HG02798 (cell line): Measurements from ENCODE around the gene PRKCB.
"Not testable (repeated sequence)": the region's sequence is repeated elsewhere in the genome, so short reads cannot be mapped to it uniquely, and the experiment has no call there.

ENCODE experiments used
- ATAC-seq: cut with Tn5 transposase; IDR thresholded peaks from one replicate; pipeline ENCODE4 v1.9.1; 2021; ENCODE audit warnings: mild to moderate bottlenecking; ENCODE audit not compliant: unreplicated experiment, poor library complexity

The PRKCB gene

DNA sequence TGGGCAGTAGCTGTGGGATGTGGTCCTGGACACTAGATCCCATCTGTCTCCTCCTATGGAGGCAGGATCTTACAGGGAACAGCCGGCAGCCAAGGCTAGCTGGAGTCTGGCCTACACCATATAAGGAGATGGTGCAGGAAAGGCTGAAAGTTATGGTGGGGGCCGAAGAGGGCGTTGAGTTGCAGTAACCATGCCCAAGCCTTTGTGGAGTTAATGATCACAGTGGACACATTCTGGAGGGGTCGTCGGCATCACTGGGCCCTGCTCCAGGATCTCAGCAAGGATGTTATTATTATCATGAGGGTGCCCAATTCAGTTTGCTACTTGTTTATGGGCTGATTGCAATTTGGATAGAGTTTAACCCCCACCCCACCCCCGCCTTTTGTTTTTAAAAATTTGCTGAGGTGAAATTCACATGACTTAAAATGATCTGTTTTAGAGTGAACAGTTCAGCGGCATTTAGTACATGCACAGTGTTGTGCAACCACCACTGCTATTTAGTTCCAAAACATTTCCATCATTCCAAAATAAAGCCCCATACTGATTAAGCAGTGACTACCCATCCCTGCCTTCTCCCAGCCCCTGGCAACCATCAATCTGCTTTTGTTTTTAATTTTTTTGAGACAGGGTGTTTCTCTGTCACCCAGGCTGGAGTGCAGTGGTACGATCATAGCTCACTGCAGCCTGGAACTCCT is 236.0 kb downstream of the PRKCB start:
- no peak for ATAC-seq

DNA sequence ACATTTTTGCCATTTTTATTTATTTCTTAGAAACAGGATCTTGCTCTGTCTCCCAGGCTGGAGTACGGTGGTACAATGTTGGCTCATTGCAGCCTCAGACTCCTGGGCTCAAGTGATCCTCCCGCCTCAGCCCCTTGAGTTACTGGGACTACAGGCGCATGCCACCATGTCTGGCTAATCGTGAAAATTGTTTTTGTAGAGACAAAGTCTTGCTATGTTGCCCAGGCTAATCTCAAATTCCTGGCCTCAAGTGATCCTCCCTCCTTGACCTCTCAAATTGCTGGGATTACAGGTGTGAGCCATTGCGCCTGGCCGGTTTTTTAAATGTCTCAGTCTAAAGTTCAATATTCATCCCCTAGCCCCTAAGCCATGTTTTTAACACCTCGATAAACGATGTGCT is 237.5 kb downstream of the PRKCB start:
- no peak for ATAC-seq

DNA sequence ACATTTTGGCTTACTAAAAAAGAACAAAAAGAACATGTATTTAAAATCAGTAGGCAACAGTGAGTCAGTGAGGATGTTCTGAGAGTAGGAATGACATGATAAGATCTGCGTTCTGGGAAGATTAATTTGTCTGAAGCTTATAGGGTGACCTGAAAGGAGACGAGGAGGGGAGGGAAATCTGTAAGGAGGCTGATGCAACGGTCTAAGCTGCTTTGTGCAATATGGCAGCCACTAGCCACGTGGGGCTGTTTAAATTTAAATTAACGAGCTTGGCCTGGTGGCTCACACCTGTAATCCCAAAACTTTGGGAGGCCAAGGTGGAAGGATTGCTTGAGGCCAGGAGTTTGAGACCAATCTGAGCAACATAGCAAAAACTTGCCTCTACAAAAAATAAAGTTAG is 238.8 kb downstream of the PRKCB start:
- no peak for ATAC-seq

DNA sequence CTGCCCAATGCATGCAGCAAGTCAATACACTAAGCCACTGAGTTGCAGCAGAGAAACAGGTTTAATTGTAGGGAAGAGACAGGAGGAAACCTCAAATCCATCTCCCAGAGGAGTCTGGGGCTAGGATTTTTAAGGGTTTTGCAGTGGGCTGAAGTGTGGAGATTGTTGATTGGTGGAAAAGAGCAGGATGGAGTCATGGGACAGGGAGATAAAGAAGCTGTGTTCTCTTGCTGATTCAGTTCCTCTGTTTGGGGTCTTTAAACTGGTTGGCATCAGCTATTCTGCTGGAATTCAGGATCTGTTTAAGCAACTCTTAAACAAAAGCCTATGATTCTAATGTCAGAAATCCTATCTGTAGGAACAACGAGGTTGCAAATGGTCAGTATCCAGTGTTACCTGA is 239.5 kb downstream of the PRKCB start:
- no peak for ATAC-seq

DNA sequence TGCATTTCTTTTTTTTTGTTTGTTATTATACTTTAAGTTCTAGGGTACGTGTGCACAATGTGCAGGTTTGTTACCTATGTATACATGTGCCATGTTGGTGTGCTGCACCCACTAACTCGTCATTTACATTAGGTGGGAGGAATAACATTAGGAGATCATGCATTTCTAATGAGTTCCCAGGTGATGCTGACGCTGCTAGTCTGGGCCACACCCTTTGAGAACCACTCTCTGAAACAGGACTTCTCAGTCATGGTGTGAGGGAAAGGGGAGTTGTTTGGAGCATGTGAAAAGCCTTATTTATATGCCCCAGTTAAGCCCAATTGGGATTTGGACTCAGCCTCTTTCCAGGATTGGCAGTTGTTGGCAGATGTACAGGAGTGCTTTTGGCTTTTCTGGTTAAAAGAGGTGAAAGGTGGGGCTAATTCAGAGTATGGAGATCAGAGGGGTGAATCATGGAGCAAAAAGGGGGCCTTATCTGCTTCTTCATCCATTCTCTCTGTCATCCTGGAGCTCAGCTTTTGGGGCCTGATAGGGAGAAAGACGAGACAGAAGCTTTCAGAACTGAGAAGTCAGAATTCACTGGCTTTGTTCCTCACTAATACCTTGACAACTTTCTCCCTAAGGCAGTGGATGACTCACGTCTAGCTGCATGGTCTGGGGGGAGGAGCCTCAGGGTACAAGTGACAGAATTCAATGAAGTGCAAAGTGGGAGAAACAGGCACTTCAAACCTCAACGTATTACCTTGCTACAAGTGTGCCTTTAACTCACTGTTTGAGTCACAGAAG is 240.3 kb downstream of the PRKCB start:
- peak; percentile 53 for ATAC-seq

DNA sequence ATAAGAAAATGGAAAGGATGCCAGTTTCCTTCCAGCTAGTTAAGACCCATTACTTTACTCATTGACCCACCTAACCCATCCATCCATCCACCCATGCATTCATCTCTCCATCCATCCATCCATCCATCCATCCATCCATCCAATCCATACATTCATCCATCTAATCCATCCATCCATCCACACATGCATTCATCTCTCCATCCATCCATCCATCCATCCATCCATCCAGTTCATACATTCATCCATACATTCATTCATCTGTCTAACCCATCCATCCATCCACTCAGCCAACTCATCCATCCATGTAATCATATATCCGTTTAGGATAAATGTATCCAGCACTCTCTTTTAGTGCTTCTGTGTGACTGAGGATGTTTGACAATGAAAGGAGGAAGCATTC is 241.5 kb downstream of the PRKCB start:
- ATAC-seq, result no peak

DNA sequence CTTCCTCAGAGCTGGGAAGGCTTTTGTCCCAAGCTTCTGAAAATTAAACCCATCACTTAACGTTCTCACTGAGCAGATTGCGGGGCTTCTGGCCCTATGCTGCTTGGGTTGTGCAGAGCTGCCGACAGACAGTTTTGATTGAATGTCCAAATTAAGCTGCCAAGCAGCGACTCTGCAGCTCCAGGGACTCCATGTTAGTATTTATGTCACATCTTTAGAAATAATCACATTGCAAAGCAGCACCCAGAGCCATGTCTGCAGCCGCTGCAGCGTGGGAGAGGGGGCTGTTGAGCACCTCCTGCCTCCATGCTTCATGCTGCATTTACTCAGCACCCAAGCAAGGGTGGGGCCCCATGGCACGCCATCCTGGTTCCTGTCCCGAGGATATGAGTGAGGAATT is 242.2 kb downstream of the PRKCB start:
- no peak for ATAC-seq

DNA sequence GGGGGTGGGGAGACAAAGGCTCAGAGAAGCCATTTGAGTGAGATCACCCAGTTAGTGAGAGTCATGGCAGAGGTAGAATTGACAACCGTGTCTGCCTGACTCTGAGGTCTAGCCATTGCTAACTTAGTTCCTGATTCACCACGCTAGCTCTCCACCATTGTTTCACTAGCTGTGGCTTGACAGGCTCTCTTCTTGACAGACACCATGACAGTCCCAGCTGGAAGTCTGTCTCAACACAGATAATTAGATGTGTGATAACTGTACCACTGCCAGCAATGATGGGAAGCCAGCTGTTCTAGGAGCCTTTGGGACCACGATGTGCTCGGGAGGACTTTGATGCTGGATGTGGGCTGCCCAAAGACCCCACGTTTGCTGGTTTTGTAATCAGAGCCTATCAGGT is 249.9 kb downstream of the PRKCB start:
- ATAC-seq, result no peak

DNA sequence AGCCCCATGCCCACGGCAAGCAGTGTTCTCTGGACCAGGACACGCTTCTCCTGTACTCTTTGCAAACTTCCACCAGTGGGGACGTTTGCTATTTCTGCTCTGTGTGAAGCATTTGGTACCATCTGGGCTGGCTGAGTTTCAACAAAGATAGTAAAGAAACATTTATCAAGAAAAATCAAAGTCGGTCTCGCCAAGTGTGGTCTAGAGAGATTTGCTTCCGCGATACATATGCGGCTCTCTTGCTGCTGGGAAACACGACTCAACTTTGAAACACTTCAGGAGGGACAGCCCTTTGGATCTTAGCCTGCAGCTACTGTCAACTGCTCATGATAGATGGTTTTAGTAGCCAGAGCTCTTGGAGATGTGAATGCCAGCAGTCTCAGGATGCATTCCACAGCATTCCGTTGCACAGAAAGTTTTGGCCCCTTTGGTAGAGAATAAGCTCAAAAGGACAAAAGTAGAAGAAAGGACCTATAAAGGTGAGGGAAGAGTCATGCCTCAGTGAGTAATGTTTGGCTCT is 252.2 kb downstream of the PRKCB start:
- ATAC-seq, result no peak

DNA sequence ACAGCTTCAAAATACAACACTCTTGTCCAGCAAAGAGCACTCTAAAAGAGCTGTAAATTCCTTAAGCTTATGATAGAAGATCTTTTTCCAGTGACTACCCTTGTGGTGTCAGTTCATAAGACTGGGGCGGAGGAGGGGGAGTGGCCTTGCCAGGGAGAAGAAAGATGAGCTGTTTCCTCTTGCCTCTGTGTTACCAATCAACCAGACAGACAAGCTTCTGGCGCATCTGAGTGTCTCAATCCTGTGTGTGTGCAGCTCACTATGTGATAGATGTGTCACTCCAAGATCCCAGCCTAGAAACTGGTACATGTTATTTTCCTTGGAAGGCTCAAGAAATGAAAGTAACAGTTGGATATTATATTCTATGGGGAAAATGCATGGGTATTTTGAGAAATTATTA is 253.0 kb downstream of the PRKCB start:
- ATAC-seq, result no peak

DNA sequence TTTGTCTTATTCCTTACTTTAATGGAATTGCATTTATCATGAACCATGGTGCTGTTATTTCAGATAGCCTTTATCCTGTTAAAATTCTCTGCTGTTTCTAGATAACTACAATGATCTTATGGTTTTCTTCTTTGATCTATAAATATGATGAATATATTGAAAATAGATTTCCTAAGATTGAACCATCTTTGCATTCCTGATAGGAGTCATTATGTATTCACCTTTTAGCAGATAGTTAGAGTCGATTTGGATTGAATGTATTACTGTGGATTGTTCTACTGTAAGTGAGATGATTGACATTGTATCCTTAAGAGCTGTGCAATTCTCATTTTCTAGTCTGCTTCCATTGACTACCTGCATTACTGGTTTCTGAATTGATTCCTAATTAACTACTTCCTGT is 255.3 kb downstream of the PRKCB start:
- no peak for ATAC-seq

DNA sequence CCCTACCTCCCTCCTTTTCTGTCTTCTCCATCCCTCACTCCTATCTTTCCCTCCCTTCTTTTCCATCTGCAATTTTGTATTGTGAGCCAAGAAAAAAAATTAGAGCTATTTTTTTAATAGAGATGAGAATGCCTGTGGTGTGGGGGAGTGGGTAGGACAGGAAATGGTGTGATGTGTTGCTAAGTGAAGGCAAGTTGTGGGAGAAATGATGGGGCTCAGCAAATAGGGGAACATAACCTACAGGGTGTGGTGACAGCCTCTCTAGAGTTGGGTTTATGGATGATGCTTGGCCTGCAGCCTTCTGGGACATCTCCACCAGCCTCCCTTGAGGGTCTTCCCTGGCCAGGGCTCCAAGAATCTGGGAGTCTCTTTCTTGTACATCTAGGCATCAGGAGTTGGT is 257.3 kb downstream of the PRKCB start:
- no peak for ATAC-seq

DNA sequence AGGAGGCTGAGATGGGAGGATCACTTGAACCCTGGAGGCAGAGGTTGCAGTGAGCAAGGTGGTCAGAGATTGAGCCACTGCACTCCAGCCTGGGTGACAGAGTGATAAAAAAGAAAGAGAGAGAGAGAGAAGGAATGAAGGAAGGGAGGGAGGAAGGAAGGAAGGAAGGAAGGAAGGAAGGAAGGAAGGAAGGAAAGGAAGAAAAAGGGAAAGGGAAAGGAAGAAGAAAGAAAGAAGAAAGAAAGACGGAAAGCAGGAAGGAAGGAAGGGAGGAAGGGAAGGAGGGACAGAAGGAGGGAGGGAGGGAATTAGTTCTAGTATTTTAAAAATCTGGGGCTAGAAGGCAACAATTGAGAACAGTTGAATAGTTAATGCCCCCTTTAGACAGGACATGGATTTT is 258.9 kb downstream of the PRKCB start:
- no peak for ATAC-seq

DNA sequence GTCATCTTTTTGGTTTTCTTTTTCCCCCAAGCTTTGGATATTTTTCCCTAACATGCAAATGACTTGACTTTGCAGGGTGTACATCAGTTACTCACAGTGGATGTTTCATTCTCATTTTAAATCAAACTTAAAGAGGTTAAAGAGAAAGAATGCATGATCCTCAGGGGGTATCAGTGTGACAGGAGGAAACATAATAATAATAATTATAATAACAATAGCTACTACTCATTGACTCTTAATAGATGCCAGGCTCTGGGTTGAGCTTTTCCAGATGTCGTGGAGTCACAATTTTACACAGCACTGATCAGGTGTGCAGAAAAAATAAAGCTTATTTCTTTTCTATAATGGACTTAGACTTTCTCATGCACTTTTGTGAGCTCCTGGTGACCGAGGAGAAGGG is 263.1 kb downstream of the PRKCB start:
- ATAC-seq, result no peak

DNA sequence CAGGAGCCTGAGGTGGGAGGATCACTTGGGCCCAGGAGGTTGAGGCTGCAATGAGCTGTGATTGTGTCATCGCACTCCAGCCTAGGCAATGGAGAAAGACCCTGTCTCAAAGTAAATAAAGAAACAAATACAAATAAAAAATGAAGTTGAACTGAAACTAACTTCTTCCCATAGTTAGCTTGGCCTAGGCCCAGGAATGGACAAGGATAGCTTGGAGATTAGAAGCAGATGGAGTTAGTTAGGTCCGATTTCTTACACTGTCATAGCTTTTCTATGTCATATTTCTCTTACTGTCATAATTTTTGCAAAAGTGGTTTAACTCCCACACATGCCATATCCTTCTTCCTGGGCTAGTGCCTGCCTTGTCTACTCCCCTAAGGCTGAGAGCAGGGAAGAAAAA is 265.6 kb downstream of the PRKCB start:
- no peak for ATAC-seq

DNA sequence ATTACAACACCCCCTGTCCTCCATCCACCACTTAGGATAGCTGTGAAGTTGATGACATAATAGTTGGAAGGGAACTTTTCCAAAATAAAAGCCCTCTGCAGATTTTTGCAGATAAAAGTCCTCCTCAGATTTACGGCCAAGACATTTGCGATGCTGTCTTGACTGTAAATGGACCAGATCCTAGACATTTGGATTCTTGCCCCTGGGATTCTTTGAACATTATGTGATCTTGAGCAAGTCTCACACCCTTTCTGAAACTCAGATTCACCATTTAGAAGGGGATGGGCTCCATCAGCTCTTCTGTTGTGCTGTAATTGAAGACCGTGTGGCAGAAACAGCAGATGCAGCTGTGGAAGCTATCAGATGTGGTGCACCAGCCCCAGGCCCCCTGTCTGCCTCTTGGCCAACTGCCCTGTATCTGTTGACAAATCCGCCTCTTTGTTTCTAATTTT is 266.5 kb downstream of the PRKCB start:
- no peak for ATAC-seq

DNA sequence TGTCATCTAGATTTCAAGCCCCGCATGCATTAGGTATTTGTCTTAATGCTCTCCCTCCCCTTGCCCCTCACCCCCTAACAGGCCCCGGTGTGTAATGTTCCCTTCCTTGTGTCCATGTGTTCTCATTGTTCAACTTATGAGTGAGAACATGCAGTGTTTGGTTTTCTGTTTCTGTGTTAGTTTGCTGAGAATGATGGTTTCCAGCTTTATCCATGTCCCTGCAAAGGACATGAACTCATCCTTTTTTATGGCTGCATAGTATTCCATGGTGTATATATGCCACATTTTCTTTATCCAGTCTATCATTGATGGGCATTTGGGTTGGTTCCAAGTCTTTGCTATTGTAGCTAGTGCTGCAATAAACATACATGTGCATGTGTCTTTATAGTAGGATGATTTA is 269.7 kb downstream of the PRKCB start:
- ATAC-seq, result not testable (repeated sequence)

DNA sequence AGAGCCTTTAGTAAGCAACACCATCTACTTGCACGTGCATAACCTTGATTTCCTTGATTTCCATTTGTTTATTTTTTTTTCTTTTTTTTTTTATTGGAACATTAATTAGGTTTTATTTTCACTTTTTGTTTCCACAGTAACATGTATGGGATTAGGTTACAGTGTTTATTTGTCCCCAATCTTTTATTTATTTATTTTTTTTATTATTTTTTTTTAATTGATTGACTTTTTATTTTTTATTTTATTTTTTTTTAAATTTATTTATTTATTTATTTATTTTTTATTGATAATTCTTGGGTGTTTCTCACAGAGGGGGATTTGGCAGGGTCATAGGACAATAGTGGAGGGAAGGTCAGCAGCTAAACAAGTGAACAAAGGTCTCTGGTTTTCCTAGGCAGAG is 272.3 kb downstream of the PRKCB start:
- ATAC-seq, result not testable (repeated sequence)

DNA sequence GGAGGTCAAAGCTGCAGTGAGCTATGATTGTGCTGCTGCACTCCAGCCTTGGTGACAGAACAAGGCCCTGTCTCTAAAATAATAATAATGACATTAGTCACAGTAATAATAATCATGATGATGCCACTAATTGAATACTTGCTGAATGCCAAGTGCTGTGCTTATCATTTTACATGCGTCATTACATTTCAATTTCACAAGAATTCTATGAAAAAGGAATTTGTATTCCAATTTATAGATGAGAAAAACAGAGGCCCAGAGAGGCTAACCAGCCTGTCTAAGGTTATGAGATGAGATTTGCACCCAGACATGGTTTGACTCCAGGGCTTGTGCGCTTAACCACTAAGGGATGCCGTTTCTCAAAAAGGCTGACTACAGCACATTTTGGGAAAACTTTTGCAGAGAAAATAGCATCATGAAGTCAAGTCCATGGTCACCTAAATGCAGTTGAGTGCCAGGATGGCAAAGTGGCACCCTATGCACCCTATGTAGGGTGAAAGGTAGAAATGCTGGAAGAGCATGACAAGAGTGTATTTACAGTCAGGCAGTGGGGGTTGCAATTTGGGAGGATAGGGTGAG is 276.0 kb downstream of the PRKCB start:
- no peak for ATAC-seq

DNA sequence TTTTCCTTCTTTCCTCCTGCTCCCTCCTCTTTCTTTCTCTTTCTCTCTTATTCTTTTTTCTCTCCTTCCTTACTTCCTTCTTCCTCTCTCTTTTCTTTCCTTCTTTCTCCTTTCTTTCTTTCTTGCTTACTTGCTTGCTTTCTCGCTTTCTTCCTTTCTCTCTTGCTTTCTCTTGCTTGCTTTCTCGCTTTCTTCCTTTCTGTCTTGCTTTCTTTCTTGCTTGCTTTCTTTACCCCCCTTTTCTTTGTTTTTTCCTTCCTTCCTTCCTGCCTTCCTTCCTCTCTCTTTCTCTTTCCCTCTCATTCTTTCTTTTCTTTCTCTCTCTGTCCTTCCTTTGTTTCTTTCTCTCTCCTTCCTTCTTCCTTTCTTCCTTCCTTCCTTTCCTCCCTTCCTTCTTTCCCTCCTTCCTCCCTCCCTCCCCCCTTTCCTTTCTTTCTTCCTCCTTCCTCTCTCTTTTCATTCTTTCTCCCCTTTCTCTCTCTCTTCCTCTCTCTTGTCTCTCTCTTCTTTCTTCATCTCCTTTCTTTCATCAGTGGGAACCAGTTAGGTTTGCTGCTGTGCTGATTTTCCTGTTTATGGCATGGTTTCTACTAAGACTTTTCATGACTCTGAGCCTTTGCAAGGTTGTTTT is 277.4 kb downstream of the PRKCB start:
- no peak for ATAC-seq

DNA sequence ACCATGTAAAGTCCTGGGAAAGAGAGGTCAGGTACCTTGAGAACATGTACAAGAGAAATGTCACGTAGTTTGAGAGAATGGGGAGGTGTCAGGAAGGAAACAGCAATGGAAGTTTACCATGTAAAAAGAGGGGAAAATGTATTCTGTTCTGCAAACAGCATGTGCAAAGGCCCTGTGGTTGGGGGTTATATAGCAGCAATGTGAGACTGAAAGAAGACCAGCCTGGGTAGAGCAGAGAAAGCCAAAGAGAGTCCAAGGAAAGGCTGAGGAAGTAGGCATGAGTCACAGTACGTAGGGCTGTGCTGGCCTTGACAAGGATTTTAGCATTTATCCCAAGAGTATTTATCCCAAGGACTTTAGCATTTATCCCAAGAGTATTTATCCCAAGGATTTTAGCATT is 279.1 kb downstream of the PRKCB start:
- ATAC-seq, result no peak
